Measurements from ENCODE around the gene NPHP4.
A peak's percentile ranks its signal among the peaks of the same experiment; 100 is the strongest.

The NPHP4 gene

GRCh38 chr1:6030547-6031261, 38.5 kb upstream of the NPHP4 start:
- H3K4me3 ChIP-seq (ENCODE audit: low read length): no peak overlapping the region

GRCh38 chr1:6030132-6030531, 37.9 kb upstream of the NPHP4 start:
- H3K4me3 ChIP-seq (ENCODE audit: low read length): no peak overlapping the region
- DNase-seq (ENCODE audit: low read depth): no peak
- no peak for TF ChIP-seq CTCF (IDR thresholded peaks at IDR 0.05; ENCODE audit: insufficient read depth, low read depth, low read length, missing control alignments)

More at GRCh38 chr1:6030547-6031261, 38.5 kb upstream of the NPHP4 start:
- no peak for DNase-seq (ENCODE audit: low read depth)
- no peak for TF ChIP-seq CTCF (IDR thresholded peaks at IDR 0.05; ENCODE audit: insufficient read depth, low read depth, low read length, missing control alignments)

GRCh38 chr1:6029351-6029750, 37.1 kb upstream of the NPHP4 start:
- no peak for TF ChIP-seq CTCF (IDR thresholded peaks at IDR 0.05; ENCODE audit: insufficient read depth, low read depth, low read length, missing control alignments)
- no peak overlapping the region for H3K4me3 ChIP-seq (ENCODE audit: low read length)
- DNase-seq (ENCODE audit: low read depth): no peak

GRCh38 chr1:6028042-6028850, 36.0 kb upstream of the NPHP4 start:
- peak; percentile 7 for DNase-seq (ENCODE audit: low read depth)
- peak; percentile 3 for TF ChIP-seq CTCF (IDR thresholded peaks at IDR 0.05; ENCODE audit: insufficient read depth, low read depth, low read length, missing control alignments)
- H3K4me3 ChIP-seq (ENCODE audit: low read length): no peak overlapping the region

- no peak overlapping the region for H3K4me3 ChIP-seq (ENCODE audit: low read length)
- no peak for DNase-seq (ENCODE audit: low read depth)
- no peak for TF ChIP-seq CTCF (IDR thresholded peaks at IDR 0.05; ENCODE audit: insufficient read depth, low read depth, low read length, missing control alignments)
These were observed 35.4 kb upstream of the NPHP4 start for GRCh38 chr1:6027591-6027990.

GRCh38 chr1:6026095-6026809, 34.0 kb upstream of the NPHP4 start:
- no peak for TF ChIP-seq CTCF (IDR thresholded peaks at IDR 0.05; ENCODE audit: insufficient read depth, low read depth, low read length, missing control alignments)
- H3K4me3 ChIP-seq (ENCODE audit: low read length): no peak overlapping the region
- DNase-seq (ENCODE audit: low read depth): peak; percentile 58
